NCI-H748 (cell line): ENCODE measurements around the gene NTNG2.
"Not testable (repeated sequence)": the region's sequence is repeated elsewhere in the genome, so short reads cannot be mapped to it uniquely, and the experiment has no call there.

Experiments
- DNase-seq: peaks from one replicate; lab custom pipeline; 2025; ENCODE audit not compliant: unreplicated experiment; lab: John Stamatoyannopoulos, UW

Gene NTNG2

DNA sequence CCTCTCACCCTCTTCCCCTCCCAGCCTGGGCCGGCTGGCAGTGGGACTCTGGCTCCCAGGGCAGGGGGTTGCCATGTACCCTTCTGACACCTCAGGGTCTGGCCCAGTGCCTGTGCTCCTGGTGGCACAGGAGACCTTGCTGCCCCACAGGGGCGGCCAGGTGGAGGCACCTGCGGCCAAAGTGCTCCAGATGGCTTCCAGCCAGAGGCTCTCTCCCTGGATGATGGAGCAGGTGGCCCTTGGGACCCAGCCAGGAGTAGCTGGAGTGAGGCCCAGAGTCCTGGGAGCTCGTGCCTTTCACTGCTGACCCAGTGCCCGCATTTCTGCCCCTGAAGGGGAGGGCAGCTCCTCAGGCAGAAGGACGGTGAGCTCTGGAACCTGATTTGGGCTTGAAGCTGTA, 87.3 kb downstream of the NTNG2 start:
- DNase-seq, result peak; percentile 12

DNA sequence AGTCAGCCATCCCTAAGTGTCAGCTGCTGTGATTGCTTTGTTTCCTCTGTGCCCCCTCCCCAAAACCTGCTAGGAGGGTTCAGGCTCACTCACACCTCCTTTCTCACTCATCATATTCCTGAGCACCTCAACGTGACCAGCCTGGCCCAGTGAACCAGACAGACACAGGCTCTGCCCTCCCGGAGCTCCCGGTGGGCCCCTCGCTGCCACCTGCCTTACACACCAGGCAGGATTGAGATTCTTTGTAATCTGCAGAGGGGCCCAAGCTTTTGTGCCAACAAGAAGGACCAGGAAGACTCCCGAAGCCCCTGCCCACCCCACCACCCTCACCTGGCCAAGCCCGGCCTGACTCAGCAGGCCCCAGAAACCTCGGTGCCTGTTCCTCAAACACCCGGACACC, 87.8 kb downstream of the NTNG2 start:
- DNase-seq, result no peak

DNA sequence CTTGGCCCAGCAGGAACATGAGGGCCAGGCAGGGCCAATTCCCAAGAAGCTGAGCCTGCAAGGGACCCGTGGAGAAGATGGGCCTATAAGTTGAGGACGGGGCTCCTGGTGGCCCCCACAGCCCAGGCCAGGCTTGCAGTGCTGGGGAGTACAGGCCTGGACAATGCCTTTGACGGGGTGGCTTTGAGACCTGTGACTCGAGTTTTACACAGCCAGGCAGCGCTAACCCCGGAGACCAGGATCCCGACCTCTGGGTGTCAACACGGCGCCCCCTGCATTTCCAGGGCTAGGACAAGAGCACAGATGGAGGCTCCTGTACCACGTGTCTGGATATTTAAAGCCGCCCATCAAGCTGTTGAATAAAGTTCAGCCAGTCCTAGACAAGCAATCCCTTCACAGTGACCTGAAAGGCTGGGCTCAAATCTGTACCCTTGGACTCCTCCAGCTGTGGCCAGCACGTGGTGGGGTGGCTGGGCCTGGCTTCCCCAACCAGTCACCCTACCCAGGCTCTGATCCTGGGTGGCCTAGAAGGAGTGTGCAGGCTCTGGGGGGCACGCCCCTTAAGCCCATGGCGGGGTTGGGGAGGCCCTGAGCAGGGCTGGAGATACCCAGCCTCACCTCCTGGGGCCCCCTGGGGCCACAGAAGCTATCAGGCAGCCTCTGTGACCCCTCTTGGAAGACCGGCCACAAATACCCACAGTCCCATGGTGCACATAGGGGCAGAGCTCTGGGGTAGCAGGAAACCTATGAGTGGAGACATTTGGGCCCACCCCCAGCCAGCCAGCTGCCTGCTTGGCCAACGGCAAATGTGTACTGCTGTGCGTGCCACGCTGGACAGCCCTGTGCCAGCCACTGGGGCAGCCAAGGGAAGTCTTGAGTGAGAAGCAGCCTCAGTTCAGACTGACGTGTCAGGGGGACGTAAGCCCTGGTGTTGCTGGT, 88.7 kb downstream of the NTNG2 start:
- no peak for DNase-seq

DNA sequence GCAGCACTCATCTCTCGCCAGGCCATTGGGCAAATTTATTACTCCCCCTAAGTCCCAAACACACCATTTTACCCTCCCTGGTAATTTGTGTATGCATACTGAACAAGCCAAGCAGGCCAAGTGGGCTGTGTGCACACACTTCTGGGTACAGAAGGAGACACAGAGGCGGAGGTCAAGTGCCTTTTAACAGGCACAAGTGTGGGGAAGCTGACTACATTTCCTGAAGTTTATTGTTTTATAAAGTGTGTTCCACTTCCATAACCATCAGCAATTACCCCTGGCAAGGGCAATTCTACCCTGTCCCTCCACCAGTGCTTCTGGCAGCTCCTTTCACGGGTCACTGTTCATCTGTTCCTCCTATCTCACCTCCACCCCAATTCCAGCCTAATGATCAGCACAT, 99.0 kb downstream of the NTNG2 start:
- DNase-seq, result no peak

DNA sequence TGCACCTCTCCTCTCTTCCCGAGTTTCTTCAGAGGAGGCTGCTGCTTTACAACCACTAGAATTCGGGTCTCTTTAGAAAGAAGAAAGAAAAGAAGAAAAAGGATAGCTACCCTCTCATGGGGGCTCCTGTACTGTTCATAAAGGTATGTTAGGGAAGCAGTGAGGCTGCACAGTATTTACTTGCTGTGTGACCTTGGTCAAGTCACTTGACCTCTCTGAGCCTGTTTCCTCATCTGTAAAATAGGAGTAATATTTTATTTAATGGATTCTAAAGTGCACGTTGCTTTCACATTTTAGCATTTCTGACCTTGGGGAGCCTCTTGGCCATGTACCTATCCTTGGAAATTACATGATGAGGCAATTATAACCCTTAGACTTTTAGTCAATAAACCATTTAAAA, 104.2 kb downstream of the NTNG2 start:
- DNase-seq, result no peak

DNA sequence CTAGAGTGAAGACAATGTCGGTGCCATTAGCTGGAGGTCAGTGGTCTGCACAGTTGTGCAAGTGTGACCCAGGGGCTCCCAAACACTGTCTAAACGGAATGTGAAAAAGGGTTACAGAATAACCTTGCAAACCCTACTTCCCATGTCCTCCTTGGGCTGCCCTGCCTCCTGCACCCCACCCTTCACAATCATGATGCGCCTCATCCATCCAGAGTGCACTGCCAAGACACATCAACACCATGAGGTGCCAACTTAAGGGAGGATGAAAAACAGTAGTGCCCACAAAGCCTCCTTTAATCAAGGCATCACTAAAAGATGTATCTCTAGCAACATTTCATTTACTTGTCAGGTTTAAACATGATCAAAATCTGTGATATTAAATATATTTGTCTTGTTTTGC, 105.8 kb downstream of the NTNG2 start:
- DNase-seq, result no peak

DNA sequence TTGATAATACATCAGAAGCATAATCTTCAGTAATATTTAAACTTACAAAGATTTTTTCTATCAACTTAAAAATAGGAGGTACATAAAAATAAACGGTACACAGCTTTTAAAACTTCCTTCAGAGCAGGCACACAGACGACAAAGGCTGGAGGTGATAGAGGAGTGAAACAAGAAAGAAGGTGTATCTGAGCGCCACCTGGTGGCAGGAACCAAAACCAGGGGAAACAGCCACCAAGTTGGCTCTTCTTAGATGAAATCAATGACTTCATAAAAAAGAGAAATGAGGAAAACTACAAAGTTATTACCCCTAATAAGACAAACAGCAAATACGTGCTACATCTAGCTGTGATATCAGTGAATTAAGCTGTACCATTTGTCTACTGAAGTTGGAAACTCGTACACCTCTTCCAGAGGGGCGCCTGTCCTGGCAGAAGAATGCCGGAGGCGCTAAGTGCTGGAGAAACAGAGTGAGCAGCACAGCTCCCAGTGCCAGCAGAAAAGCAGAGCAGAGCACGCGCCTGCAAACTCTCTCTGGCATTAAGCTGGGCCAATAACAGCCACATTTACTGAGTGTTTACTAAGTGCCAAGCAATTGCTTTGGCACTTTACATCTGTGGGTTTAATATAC, 107.0 kb downstream of the NTNG2 start:
- peak; percentile 60 for DNase-seq

DNA sequence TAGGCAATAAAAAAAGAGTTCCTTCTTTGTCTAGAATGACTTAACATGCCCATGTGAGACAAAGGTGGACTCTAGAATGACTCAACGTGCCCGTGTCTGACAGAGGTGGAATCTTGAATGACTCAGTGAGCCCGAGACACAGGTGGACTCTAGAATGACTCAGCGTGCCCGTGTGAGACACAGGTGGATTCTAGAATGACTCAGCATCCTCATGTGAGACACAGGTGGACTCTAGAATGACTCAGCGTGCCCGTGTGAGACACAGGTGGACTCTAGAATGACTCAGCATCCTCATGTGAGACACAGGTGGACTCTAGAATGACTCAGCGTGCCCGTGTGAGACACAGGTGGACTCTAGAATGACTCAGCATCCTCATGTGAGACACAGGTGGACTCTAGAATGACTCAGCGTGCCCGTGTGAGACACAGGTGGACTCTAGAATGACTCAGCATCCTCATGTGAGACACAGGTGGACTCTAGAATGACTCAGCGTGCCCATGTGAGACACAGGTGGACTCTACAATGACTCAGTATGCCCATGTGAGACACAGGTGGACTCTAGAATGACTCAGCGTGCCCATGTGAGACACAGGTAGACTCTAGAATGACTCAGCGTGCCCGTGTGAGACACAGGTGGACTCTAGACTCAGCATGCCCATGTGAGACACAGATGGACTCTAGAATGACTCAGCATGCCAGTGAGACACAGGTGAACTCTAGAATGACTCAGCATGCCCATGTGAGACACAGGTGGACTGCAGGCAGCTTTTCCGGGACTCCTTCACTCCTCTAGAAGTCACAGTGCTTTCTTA, 108.1 kb downstream of the NTNG2 start:
- not testable (repeated sequence) for DNase-seq

DNA sequence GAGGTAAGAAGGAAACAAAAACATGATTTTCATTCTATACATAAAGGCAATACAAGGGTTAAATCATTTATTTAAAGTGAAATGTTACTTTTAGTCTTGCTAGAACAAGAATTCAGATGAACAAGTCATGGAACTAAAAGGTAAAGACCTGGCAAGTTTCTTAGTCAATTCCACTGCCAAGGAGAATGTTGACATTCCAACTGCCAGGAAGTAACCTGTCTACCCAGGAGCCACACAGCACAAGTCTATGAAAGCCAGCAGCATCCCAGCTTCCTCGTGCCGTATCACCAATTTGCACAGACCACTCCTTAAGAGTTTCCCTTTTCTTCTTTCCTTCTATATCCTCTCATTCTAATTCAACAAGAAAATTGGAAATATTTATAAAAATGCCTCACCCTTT, 113.0 kb downstream of the NTNG2 start:
- no peak for DNase-seq

DNA sequence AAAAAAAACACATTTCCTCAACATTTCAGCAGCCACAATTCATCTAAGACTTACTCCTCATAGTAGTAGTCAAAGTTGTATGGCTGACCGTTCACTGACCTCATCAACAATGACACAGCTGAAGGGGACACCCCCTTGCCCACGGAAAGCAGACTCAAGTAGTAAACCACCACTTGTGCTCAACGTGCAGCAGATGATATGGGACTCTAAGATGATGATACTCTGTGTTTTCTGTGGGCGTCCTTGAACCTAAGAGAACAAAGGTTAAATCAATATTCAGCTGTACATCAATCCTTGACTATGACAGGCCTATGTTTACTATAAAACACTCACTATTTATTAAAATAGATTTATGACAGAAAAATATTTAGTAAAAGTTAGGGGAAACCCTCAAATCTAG, 121.3 kb downstream of the NTNG2 start:
- DNase-seq, result no peak

DNA sequence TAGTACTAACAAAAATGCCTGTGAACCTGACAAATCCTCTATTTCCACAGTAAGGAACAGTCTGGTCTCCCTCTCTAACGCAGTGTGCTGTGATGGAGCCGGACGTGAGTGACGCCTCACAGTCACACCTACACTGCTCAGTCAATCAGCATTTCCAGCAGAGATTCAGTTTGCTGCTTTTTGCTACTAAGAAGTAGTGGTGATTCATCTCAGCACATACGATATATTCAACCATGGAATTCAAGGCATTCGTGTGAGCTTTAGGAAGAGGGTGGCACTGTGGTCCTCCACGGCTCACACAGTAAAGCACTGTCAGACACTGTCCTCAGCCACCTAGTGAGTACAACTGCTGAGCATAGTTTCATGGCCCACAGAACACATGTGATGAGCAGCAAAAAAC, 122.0 kb downstream of the NTNG2 start:
- DNase-seq, result no peak

DNA sequence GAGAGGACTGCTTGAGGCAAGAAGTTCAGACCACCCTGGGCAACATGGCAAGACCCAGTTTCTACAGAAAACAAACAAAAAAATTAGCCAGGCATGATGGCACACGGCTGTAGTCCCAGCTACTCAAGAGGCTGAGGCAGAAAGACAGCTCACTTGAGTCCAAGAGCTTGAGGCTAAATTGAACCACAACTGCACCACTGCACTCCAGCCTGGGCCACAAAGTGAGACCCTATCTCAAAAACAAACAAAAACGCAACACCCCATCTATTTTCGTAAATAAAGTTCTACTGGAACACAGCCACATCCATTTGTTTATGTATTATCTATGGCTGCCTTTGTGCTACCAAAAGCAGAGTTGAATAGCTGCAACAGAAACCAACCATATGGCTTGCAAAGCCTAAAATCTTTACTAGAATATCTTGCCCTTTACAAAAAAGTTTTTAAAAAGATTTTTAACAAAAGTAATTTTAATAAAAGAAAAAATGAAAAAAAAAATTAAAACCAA, 125.5 kb downstream of the NTNG2 start:
- no peak for DNase-seq

DNA sequence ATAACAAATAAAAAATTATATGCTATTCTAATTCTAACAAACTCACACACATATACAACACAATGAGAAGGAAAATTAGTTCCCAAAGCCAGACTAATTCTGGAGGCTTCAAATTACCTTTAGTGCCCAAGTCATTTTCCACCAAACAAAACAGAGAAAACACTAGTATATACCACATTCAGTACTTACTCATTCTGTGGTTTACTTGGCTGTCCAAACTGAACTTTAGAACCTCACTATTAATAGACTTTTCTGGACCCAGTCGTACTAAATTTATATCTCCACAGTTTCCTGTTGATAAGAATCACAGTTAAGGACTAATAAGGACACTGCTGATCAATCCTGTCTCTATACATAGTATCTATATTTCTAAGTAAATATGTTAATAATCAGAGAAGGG, 126.5 kb downstream of the NTNG2 start:
- no peak for DNase-seq

DNA sequence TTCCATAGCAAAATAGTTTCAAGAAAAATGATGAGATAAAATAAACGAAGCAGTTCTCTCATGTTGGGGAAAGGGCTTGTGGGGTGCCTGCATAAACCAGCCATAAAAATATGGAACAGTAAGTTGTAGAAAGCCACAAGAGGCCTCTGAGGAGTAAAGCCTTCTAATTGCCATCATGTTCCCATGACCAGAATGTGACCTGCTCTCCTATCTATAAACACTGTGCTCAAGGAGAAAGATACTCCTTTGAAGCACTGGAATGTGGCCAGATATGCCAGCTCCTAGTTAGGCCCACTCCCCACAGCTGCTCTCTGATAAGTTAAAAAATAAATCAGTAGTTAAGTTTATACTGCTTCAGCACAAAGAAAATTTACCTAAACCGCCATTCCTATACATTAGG, 127.1 kb downstream of the NTNG2 start:
- no peak for DNase-seq

DNA sequence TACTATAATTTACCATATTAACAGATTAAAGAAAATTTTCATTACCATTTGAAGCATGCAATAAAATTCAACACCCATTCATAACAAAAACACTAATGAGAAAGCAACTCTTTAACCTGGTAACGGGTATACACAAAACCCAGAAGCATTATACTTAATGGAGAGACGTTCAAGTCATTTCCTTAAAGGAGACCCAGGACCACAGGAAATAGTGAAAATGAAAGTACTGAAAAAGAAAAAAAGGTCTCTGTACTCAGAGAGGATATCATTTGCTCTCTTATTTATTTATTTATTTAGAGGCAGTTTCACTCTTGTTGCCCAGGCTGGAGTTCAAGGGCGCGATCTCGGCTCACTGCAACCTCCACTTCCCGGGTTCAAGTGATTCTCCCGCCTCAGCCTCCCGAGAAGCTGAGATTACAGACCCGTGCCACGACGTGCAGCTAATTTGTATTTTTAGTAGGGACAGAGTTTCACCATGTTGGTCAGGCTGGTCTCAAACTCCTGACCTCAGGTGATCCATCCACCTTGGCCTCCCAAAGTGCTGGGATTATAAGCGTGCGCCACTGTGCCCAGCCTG, 131.4 kb downstream of the NTNG2 start:
- DNase-seq, result no peak
